ENCODE measurements around the gene HCN2.

The HCN2 gene

DNA sequence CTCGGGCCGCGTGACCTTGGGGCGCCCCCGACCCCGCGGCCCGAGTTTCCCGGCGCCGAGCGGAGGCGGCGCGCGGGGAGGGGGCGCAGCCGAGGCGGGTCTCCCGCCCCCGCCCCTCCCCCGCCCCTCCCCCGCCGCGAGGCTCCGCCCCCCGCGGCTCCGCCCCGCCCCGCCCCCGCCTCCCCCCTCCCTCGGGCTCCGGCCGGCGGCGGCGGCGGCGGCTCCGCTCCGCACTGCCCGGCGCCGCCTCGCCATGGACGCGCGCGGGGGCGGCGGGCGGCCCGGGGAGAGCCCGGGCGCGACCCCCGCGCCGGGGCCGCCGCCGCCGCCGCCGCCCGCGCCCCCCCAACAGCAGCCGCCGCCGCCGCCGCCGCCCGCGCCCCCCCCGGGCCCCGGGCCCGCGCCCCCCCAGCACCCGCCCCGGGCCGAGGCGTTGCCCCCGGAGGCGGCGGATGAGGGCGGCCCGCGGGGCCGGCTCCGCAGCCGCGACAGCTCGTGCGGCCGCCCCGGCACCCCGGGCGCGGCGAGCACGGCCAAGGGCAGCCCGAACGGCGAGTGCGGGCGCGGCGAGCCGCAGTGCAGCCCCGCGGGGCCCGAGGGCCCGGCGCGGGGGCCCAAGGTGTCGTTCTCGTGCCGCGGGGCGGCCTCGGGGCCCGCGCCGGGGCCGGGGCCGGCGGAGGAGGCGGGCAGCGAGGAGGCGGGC is at the start of gene HCN2:
TSS of gene HCN2 (plus strand) at position 189 of the 703 bp plus-strand sequence. CDS start at position 254, 65 bp downstream.
- no peak for TF ChIP-seq CTCF (IDR thresholded peaks at IDR 0.05; ENCODE audit: low read depth, low read length, missing control alignments)
- no peak for DNase-seq (ENCODE audit: low read depth)
- no peak within 1 kb of the TSS for H3K4me3 ChIP-seq (ENCODE audit: low read depth, low read length)

DNA sequence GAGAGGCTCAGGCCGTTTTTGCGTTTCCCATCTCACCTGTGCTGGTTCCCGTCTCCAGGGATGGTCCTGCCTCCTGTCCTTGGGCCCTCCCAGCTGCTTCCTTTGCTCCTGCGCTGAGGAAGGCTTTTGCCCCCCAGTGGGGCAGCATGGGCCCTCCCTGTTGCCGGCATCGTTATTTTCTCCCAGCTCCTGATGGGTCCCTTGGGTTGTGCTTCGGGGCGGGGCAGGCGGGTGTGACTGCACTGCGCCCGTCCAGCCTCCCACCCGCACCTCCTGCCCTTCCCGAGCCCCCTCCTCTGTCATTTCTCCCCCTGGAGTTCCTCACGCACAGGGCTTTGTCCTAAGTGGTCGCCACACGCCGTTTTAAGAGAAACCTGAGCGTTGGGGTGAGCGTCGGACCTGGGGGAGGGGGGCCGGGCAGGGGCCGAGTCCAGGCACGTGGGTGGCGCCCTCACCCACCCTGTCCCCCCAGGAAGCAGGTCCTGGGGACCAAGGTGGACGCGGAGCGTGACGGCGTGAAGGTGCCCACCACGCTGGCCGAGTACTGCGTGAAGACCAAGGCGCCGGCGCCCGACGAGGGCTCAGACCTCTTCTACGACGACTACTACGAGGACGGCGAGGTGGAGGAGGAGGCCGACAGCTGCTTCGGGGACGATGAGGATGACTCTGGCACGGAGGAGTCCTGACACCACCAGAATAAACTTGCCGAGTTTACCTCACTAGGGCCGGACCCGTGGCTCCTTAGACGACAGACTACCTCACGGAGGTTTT is 48.6 kb upstream of the HCN2 start:
- no peak overlapping the region for H3K4me3 ChIP-seq (ENCODE audit: low read depth, low read length)
- no peak for TF ChIP-seq CTCF (IDR thresholded peaks at IDR 0.05; ENCODE audit: low read depth, low read length, missing control alignments)
- no peak for DNase-seq (ENCODE audit: low read depth)

GRCh38 chr19:541699-542098 is 48.0 kb upstream of the HCN2 start:
- no peak for DNase-seq (ENCODE audit: low read depth)
- no peak overlapping the region for H3K4me3 ChIP-seq (ENCODE audit: low read depth, low read length)
- no peak for TF ChIP-seq CTCF (IDR thresholded peaks at IDR 0.05; ENCODE audit: low read depth, low read length, missing control alignments)

GRCh38 chr19:542173-542866 is 47.4 kb upstream of the HCN2 start:
- no peak for DNase-seq (ENCODE audit: low read depth)
- TF ChIP-seq CTCF (IDR thresholded peaks at IDR 0.05; ENCODE audit: low read depth, low read length, missing control alignments) = no peak
- no peak overlapping the region for H3K4me3 ChIP-seq (ENCODE audit: low read depth, low read length)

DNA sequence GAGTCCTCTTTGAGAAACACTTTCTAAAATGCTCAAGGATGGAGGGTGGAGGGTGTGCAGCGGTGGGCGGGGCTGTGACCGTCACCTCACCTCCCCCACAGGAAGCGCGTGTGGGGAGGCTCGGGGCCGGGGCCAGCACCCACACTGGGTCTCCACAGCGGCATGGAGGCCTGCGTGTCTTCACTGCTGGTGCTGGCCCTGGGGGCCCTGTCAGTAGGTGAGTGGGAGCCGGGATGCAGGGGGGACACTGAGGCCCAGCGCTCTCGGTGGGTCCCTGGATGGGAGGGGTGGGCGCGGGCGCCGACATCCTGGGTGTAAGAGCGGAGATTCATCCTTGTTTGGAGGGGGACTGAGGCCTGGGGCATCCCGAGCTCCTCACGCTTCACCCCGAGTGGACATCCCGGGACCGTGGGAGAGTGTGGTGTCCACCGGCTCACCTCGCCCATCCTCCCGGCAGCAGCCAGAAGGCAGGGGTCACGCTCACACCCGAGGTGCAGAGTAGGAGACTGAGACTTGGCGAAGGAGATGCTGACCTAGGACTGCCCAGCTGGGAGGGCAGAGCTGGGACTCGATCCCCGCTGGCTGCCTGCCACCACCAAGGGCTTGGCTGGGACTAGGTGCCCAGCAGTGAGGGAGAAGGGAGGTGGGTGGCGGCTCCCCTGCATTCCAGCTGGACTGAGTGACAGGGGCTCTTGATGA is 45.6 kb upstream of the HCN2 start, which contains the start of gene GZMM:
TSS of gene GZMM (plus strand) at position 144 of the 699 bp plus-strand sequence. CDS start at position 163, 19 bp downstream.
- no peak for TF ChIP-seq CTCF (IDR thresholded peaks at IDR 0.05; ENCODE audit: low read depth, low read length, missing control alignments)
- H3K4me3 ChIP-seq (ENCODE audit: low read depth, low read length) = no peak within 1 kb of the TSS
- DNase-seq (ENCODE audit: low read depth) = no peak

DNA sequence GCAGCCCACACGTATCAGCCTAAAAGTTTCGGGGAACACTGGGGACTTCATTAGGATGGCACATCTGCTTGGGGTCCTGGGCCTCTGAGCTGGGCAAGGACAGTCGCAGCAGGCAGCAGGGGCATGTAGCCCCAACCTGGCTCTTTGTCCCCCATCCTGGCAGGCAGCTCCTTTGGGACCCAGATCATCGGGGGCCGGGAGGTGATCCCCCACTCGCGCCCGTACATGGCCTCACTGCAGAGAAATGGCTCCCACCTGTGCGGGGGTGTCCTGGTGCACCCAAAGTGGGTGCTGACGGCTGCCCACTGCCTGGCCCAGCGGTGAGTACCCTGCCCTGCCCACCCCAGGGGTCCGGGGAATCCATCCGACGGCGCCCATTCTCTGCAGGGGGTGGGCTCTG is 42.6 kb upstream of the HCN2 start:
- no peak for DNase-seq (ENCODE audit: low read depth)
- no peak overlapping the region for H3K4me3 ChIP-seq (ENCODE audit: low read depth, low read length)
- TF ChIP-seq CTCF (IDR thresholded peaks at IDR 0.05; ENCODE audit: low read depth, low read length, missing control alignments) = no peak

Measured in GM12864 (cell line).